ENCODE data around the gene BUB1B.

- TF ChIP-seq RAD21 (IDR thresholded peaks at IDR 0.05) (no peak), CTCF (IDR thresholded peaks at IDR 0.05; ENCODE audit: low read depth, low read length, missing input control) (no peak), JUND (IDR thresholded peaks at IDR 0.05) (no peak), YY1 (IDR thresholded peaks at IDR 0.05) (no peak), ATF3 (IDR thresholded peaks at IDR 0.05) (no peak), TAF1 (conservative IDR thresholded peaks at IDR 0.05) (no peak), MAX (IDR thresholded peaks at IDR 0.05) (no peak), EGR1 (IDR thresholded peaks at IDR 0.05; ENCODE audit: low read depth in 2 of 2) (no peak)
Measured at GRCh38 chr15:40250771-40251483, 90.1 kb downstream of the BUB1B start.
